HEK293 (cell line): ENCODE data around the gene APOL4.
A peak's percentile ranks its signal among the peaks of the same experiment; 100 is the strongest.
"Not testable (repeated sequence)": the region's sequence is repeated elsewhere in the genome, so short reads cannot be mapped to it uniquely, and the experiment has no call there.

Source experiments
- CTCF ChIA-PET: fragments of 350-600 bp; formaldehyde crosslinking; extraction: SDS; loops from one replicate; lab custom pipeline; 2021; ENCODE audit warnings: antibody characterized with exemption; lab: Yijun Ruan, JAX
- POLR2A ChIA-PET: fragments of 300-600 bp; formaldehyde crosslinking; extraction: SDS; loops from one replicate; lab custom pipeline; 2020; ENCODE audit warnings: antibody characterized with exemption, inconsistent platforms; lab: Yijun Ruan, JAX
- H3K27ac ChIP-seq: fragments of 200-500 bp; sonication (Bioruptor generic); 2 replicates; pipeline ENCODE4 v1.5.1; 2014; ENCODE audit warnings: low read depth, low read length, control low read depth, inconsistent platforms; ENCODE audit errors: extremely low read depth
- H3K36me3 ChIP-seq, 2 experiments: fragments of 200-500 bp in 1 of 2; sonication (Bioruptor generic) in 1 of 2; 1 replicate in 1 of 2; 2 replicates in 1 of 2; pipeline ENCODE4 v1.5.1; 2014 to 2017; ENCODE audit warnings: inconsistent platforms in 2 of 2, low read length in 2 of 2; ENCODE audit not compliant: control insufficient read depth in 2 of 2, insufficient read depth in 1 of 2
- H3K4me1 ChIP-seq: fragments of 200-500 bp; sonication (Bioruptor generic); 2 replicates; pipeline ENCODE4 v1.5.1; 2014; ENCODE audit warnings: mild to moderate bottlenecking, low read length, inconsistent platforms; ENCODE audit not compliant: control insufficient read depth, insufficient read depth
- H3K4me3 ChIP-seq: 2 replicates; pipeline ENCODE4 v1.5.1; 2011; ENCODE audit warnings: low read depth, mild to moderate bottlenecking, control low read depth, low read length, moderate library complexity
- H3K9me3 ChIP-seq: fragments of 200-500 bp; sonication (Bioruptor generic); 2 replicates; pipeline ENCODE4 v1.5.1; 2014; ENCODE audit warnings: low read depth, low read length, inconsistent platforms; ENCODE audit not compliant: control insufficient read depth, insufficient read depth
- OSR2 ChIP-seq: fragments of 450-650 bp; formaldehyde crosslinking; IDR thresholded peaks from 2 replicates; pipeline ENCODE4 v1.5.1; 2016; ENCODE audit warnings: missing biosample characterization, missing genetic modification characterization
- PRDM10 ChIP-seq: fragments of 450-650 bp; formaldehyde crosslinking; IDR thresholded peaks from 2 replicates; pipeline ENCODE4 v1.5.1; 2016; ENCODE audit warnings: missing biosample characterization, missing genetic modification characterization
- SETDB1 ChIP-seq: IDR thresholded peaks from one replicate; pipeline ENCODE4 v1.6.1; 2017; ENCODE audit warnings: mild to moderate bottlenecking, low read length, moderate library complexity, mixed read lengths; ENCODE audit not compliant: insufficient read length
- ZBTB48 ChIP-seq: fragments of 450-650 bp; formaldehyde crosslinking; IDR thresholded peaks from 2 replicates; pipeline ENCODE4 v1.5.1; 2016; ENCODE audit warnings: missing biosample characterization, missing genetic modification characterization
- ZNF2 ChIP-seq: fragments of 450-650 bp; formaldehyde crosslinking; IDR thresholded peaks from 2 replicates; pipeline ENCODE4 v1.5.1; 2016; ENCODE audit warnings: missing biosample characterization, missing genetic modification characterization
- ZNF223 ChIP-seq: fragments of 450-650 bp; formaldehyde crosslinking; IDR thresholded peaks from 2 replicates; pipeline ENCODE4 v1.5.1; 2016; ENCODE audit warnings: missing biosample characterization, missing genetic modification characterization
- ZNF354C ChIP-seq: fragments of 450-650 bp; formaldehyde crosslinking; IDR thresholded peaks from 2 replicates; pipeline ENCODE4 v1.5.1; 2016; ENCODE audit warnings: missing biosample characterization, missing genetic modification characterization, low read depth, borderline replicate concordance
- ZNF404 ChIP-seq: fragments of 450-650 bp; formaldehyde crosslinking; IDR thresholded peaks from 2 replicates; pipeline ENCODE4 v1.5.1; 2017; ENCODE audit warnings: missing biosample characterization, missing genetic modification characterization
- ZNF571 ChIP-seq: fragments of 450-650 bp; formaldehyde crosslinking; IDR thresholded peaks from 2 replicates; pipeline ENCODE4 v1.5.0; 2017; ENCODE audit warnings: missing biosample characterization, missing genetic modification characterization
- ZNF76 ChIP-seq: fragments of 450-650 bp; formaldehyde crosslinking; IDR thresholded peaks from 2 replicates; pipeline ENCODE4; 2016; ENCODE audit warnings: low read depth, missing biosample characterization, missing genetic modification characterization, borderline replicate concordance

APOL4 gene

GRCh38 chr22:36201630-36202319 lies at the start of gene APOL4:
Gene APOL4 (minus strand): TSS chr22:36201809. CDS start chr22:36201734, 75 bp downstream.
- TF ChIP-seq ZNF571 (tag by site-specific recombination) (no peak), PRDM10 (tag by site-specific recombination) (peak; percentile 43; the same call in 1 of the 2 replicates)
- Histone ChIP-seq H3K4me1 (no peaks in the 10 kb centered on the region), H3K27ac (no peak within 1 kb of the TSS), H3K4me3 (no peak within 1 kb of the TSS), H3K36me3 (no peaks in the 10 kb centered on the region), H3K9me3 (no peaks in the 10 kb centered on the region)
- CTCF ChIA-PET, result interaction anchor here (0.6 to 3.0 kb wide), 3 partner anchors 20 to 146 kb away, joined by 3 to 13 read pairs (median 3); no protein-coding TSS in a partner anchor
- POLR2A ChIA-PET, result interaction anchor here (0.5 kb wide), 1 partner anchor 213 kb away, joined by 3 read pairs; no protein-coding TSS in a partner anchor

- H3K36me3 ChIP-seq, H3K4me3 ChIP-seq, H3K4me1 ChIP-seq, H3K9me3 ChIP-seq, POLR2A ChIA-PET, H3K27ac ChIP-seq: not testable (repeated sequence)
- CTCF ChIA-PET, result interaction anchor here (0.7 to 2.1 kb wide), 4 partner anchors 11 to 771 kb away, joined by 3 to 13 read pairs (median 4); partner anchors contain the start of gene APOL2
These were observed 48.8 kb upstream of the APOL4 start for GRCh38 chr22:36250292-36250960.

GRCh38 chr22:36249160-36249559 lies 47.6 kb upstream of the APOL4 start:
- POLR2A ChIA-PET, result interaction anchor here (1.5 kb wide), 1 partner anchor 10 kb away, joined by 4 read pairs; the partner anchor contains the start of gene APOL2
- Histone ChIP-seq H3K4me1 (no peaks in the 10 kb centered on the region), H3K4me3 (no peak overlapping the region), H3K36me3 (no peaks in the 10 kb centered on the region), H3K9me3 (no peaks in the 10 kb centered on the region), H3K27ac (no peak overlapping the region)
- TF ChIP-seq ZBTB48 (tag by site-specific recombination) (no peak), SETDB1 (peak; percentile 97)
- CTCF ChIA-PET, result interaction anchor here (1.0 to 2.1 kb wide), 2 partner anchors 10 to 54 kb away, joined by 3 to 8 read pairs; partner anchors contain the start of gene APOL2

GRCh38 chr22:36247955-36248354 lies 46.3 kb upstream of the APOL4 start:
- Histone ChIP-seq H3K27ac (no peak overlapping the region), H3K4me1 (no peaks in the 10 kb centered on the region), H3K9me3 (no peaks in the 10 kb centered on the region), H3K4me3 (no peak overlapping the region), H3K36me3 (no peaks in the 10 kb centered on the region)
- TF ChIP-seq OSR2 (tag by site-specific recombination) (no peak), ZNF404 (tag by site-specific recombination) (no peak), ZNF2 (no peak)
- ChIA-PET POLR2A (interaction anchor here (1.5 kb wide), 1 partner anchor 8 kb away, joined by 4 read pairs; the partner anchor contains the start of gene APOL2), CTCF (interaction anchor here (0.5 to 2.1 kb wide), 3 partner anchors 8 to 41 kb away, joined by 3 to 8 read pairs (median 4); partner anchors contain the start of gene APOL2)

- ChIA-PET CTCF (no interaction called here), POLR2A (no interaction called here)
- no peak overlapping the region for H3K4me3 ChIP-seq
- H3K4me1 ChIP-seq, result no peaks in the 10 kb centered on the region
- H3K36me3 ChIP-seq, result no peaks in the 10 kb centered on the region
- no peaks in the 10 kb centered on the region for H3K9me3 ChIP-seq
- H3K27ac ChIP-seq, result no peak overlapping the region
- TF ChIP-seq ZNF354C (tag by site-specific recombination) (no peak), ZNF76 (tag by site-specific recombination) (no peak), ZNF223 (tag by site-specific recombination) (no peak)
These were observed 45.1 kb upstream of the APOL4 start for GRCh38 chr22:36246718-36247117.
